Measurements from ENCODE around the gene MIGA2. TPM values are rescaled to one million over a fixed set of nuclear protein-coding genes. Genes with fewer than 3 reads are reported as not detected.
A peak's percentile ranks its signal among the peaks of the same experiment; 100 is the strongest.

Gene MIGA2
- total RNA-seq, 1 experiment from 2014 or later, result 23.7 TPM

- RAD21 ChIA-PET (ENCODE audit: low non-redundant PET in 1 of 2, low total read pairs in 2 of 2, uncharacterized antibody in 2 of 2, unreplicated experiment in 2 of 2), result no interaction called here
- CTCF ChIA-PET, result interaction anchor here (1.1 kb wide), 1 partner anchor 18 kb away, joined by 3 read pairs; no protein-coding TSS in a partner anchor
- H3K4me3 ChIP-seq (replicated peaks in 1 of 2; ENCODE audit: low read depth in 1 of 2, low read length in 2 of 2), result no peak overlapping the region
- no peaks in the 10 kb centered on the region for H3K9me3 ChIP-seq (ENCODE audit: control insufficient read depth in 1 of 2, insufficient read depth in 1 of 2, low read depth in 1 of 2, low read length in 2 of 2)
- DNase-seq (ENCODE audit: low read depth, low spot score), result no peak
- H4K20me1 ChIP-seq (ENCODE audit: insufficient read depth), result no peaks in the 10 kb centered on the region; the same call in 1 of the 2 replicates
- BruUV-seq (replicated peaks), result no TSS peak
- H3K27me3 ChIP-seq (ENCODE audit: insufficient read depth, low read length), result no peaks in the 10 kb centered on the region
- H3K79me2 ChIP-seq (ENCODE audit: insufficient read depth, low read length), result peaks cover 43% of the 10 kb centered on the region
- H3K27ac ChIP-seq (ENCODE audit: low read depth, low read length), result no peak overlapping the region
- no peak for ATAC-seq
- H2AFZ ChIP-seq (ENCODE audit: low read depth, low read length, poor library complexity, severe bottlenecking), result no peak overlapping the region
- peak overlapping the region; percentile 42 for H3K4me2 ChIP-seq (ENCODE audit: low read length)
- H3K9ac ChIP-seq (ENCODE audit: low read length), result no peak overlapping the region
- H3K9me2 ChIP-seq (ENCODE audit: insufficient read depth), result no peaks in the 10 kb centered on the region
- H3K4me1 ChIP-seq (ENCODE audit: control insufficient read depth in 1 of 2, insufficient read depth in 2 of 2, low read length in 2 of 2), result peaks cover 26 to 49% of the 10 kb centered on the region in 2 experiments; a peak in 3 of 4 replicates
- TF ChIP-seq YY1 (IDR thresholded peaks at IDR 0.05; ENCODE audit: extremely low read depth, insufficient replicate concordance, low read depth, low read length) (no peak), CTCF (IDR thresholded peaks at IDR 0.05 in 2 of 3, conservative IDR thresholded peaks at IDR 0.05 in 1 of 3; ENCODE audit: borderline replicate concordance in 1 of 3, insufficient read depth in 1 of 3, low read depth in 2 of 3, low read length in 2 of 3) (no peak), CEBPB (IDR thresholded peaks at IDR 0.05; ENCODE audit: low read depth) (no peak), JUND (IDR thresholded peaks at IDR 0.05) (no peak), EZH2 (IDR thresholded peaks at IDR 0.05) (no peak), SP1 (IDR thresholded peaks at IDR 0.05; ENCODE audit: low read depth) (no peak), EZH2phosphoT487 (IDR thresholded peaks at IDR 0.05; ENCODE audit: borderline replicate concordance) (no peak), POLR2A (IDR thresholded peaks at IDR 0.05; ENCODE audit: borderline replicate concordance, extremely low read depth, insufficient read depth, insufficient read length) (no peak), CBX3 (IDR thresholded peaks at IDR 0.05; ENCODE audit: low read depth) (no peak), MAX (IDR thresholded peaks at IDR 0.05) (no peak), SIN3A (IDR thresholded peaks at IDR 0.05; ENCODE audit: low read depth) (no peak), TCF7L2 (IDR thresholded peaks at IDR 0.05; ENCODE audit: borderline replicate concordance, extremely low read depth, insufficient read depth, insufficient read length) (no peak), FOSL1 (IDR thresholded peaks at IDR 0.05; ENCODE audit: low read depth) (no peak), ELF1 (IDR thresholded peaks at IDR 0.05; ENCODE audit: borderline replicate concordance, low read depth) (no peak), ZBTB33 (IDR thresholded peaks at IDR 0.05; ENCODE audit: extremely low read depth, insufficient replicate concordance, low read length) (no peak), SRF (IDR thresholded peaks at IDR 0.05; ENCODE audit: low read depth) (no peak), REST (IDR thresholded peaks at IDR 0.05; ENCODE audit: low read depth) (no peak)
- intact Hi-C loops (cut with micrococcal nuclease), result no loop called here
- POLR2A ChIA-PET, result interaction anchor here (0.7 kb wide), 1 partner anchor 512 kb away, joined by 4 read pairs; no protein-coding TSS in a partner anchor
- peaks cover 0 to 1% of the 10 kb centered on the region in 2 experiments; a peak in 1 of 4 replicates for H3K36me3 ChIP-seq (ENCODE audit: control insufficient read depth in 1 of 2, insufficient read depth in 2 of 2, low read length in 2 of 2)
These were observed 12.6 kb upstream of the MIGA2 start for GRCh38 chr9:129023908-129024233.
